ENCODE results near the gene ITCH. TPM values are rescaled to one million over a fixed set of nuclear protein-coding genes. Genes with fewer than 3 reads are reported as not detected.

Gene ITCH
- total RNA-seq, 2 experiments from 2014 or later, result 26.1 to 36.8 TPM

DNA sequence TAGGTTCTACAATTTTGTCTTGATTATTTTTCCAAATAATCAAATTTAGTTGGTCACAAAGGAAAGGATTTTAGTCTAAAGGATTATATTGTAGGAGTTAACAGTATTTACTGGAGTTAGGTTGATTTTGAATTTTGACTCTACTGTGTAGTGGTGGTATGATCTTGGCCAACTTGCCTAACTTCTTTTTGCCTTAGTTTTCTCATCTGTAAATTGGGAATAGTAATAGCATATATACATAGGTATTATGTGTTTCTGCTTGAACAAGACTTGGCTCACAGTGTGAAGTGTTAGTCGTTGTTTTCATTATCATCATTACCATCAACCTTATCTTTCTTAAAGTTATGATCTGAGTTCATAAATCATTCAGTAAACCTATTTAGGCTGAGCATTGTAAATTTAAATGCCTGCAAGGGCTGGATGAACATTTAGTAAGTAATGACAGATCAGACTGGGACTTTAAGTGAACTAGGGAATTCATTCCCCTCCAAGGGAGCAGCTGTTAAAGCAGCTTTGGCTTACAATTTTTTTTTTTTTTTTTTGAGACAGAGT lies 11.2 kb downstream of the ITCH start:
- no peak overlapping the region for H3K27ac ChIP-seq (ENCODE audit: low read depth, low read length, poor library complexity, severe bottlenecking)
- no TSS peak for BruUV-seq (replicated peaks)
- no peaks in the 10 kb centered on the region for H3K4me1 ChIP-seq (ENCODE audit: insufficient read depth, low read length, poor library complexity, severe bottlenecking)
- no peak for DNase-seq (ENCODE audit: low spot score)
- H3K79me2 ChIP-seq (ENCODE audit: insufficient read depth, low read depth, low read length), result peaks cover 15% of the 10 kb centered on the region
- no peaks in the 10 kb centered on the region for H3K9me2 ChIP-seq (ENCODE audit: insufficient read depth, low read length)
- CTCF ChIA-PET (ENCODE audit: unreplicated experiment), result no interaction called here
- H3K4me2 ChIP-seq (ENCODE audit: low read length), result no peak overlapping the region
- TF ChIP-seq EZH2phosphoT487 (IDR thresholded peaks at IDR 0.05; ENCODE audit: borderline replicate concordance, low read depth, low read length), result no peak
- TF ChIP-seq, protein P1, sequence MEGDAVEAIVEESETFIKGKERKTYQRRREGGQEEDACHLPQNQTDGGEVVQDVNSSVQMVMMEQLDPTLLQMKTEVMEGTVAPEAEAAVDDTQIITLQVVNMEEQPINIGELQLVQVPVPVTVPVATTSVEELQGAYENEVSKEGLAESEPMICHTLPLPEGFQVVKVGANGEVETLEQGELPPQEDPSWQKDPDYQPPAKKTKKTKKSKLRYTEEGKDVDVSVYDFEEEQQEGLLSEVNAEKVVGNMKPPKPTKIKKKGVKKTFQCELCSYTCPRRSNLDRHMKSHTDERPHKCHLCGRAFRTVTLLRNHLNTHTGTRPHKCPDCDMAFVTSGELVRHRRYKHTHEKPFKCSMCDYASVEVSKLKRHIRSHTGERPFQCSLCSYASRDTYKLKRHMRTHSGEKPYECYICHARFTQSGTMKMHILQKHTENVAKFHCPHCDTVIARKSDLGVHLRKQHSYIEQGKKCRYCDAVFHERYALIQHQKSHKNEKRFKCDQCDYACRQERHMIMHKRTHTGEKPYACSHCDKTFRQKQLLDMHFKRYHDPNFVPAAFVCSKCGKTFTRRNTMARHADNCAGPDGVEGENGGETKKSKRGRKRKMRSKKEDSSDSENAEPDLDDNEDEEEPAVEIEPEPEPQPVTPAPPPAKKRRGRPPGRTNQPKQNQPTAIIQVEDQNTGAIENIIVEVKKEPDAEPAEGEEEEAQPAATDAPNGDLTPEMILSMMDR (conservative IDR thresholded peaks at IDR 0.05; ENCODE audit: low read length), result no peak
- H3K4me3 ChIP-seq (ENCODE audit: low read depth, low read length, poor library complexity, severe bottlenecking), result no peak overlapping the region
- H3K9me3 ChIP-seq (ENCODE audit: low read length), result no peaks in the 10 kb centered on the region; the same call in 1 of the 2 replicates
- POLR2A ChIA-PET, result interaction anchor here (1.8 kb wide), 1 partner anchor 11 kb away, joined by 6 read pairs; the partner anchor contains the start of gene ITCH
- peaks cover 61% of the 10 kb centered on the region for H3K36me3 ChIP-seq (ENCODE audit: insufficient read depth, low read length)
- intact Hi-C loops (cut with micrococcal nuclease; ENCODE audit: unreplicated experiment), result no loop called here
- 0 out of 2 replicates have a peak, but pooled peaks cover 7% of the 10 kb centered on the region for H4K20me1 ChIP-seq (ENCODE audit: insufficient read depth, low read length)
- no peak overlapping the region for H2AFZ ChIP-seq (ENCODE audit: low read length)

DNA sequence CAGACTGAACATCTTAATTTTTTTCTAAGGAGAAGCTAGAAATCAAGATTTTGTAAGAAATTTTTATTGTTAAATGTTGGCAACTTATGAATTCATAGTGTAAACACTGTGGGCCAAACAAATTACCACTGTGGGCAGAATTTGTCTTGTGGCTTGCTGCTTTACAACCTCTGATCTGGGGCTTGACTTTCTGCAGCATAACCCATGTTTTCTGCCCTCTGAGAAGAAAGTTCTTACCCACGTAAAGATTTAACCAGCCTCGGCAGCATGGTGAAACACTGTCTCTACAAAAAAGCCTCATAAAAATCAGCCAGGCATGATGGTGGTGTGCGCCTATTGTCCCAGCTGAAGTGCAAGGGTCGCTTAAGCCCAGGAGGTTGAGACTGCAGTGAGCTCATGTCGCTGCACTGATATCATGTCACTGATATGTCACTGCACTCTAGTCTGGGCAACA lies 12.9 kb downstream of the ITCH start:
- no peak for TF ChIP-seq EZH2phosphoT487 (IDR thresholded peaks at IDR 0.05; ENCODE audit: borderline replicate concordance, low read depth, low read length)
- no peak overlapping the region for H3K4me2 ChIP-seq (ENCODE audit: low read length)
- no peak for DNase-seq (ENCODE audit: low spot score)
- no peaks in the 10 kb centered on the region; the same call in 1 of the 2 replicates for H3K9me3 ChIP-seq (ENCODE audit: low read length)
- no peak overlapping the region for H2AFZ ChIP-seq (ENCODE audit: low read length)
- peaks cover 56% of the 10 kb centered on the region for H3K36me3 ChIP-seq (ENCODE audit: insufficient read depth, low read length)
- no peak overlapping the region for H3K27ac ChIP-seq (ENCODE audit: low read depth, low read length, poor library complexity, severe bottlenecking)
- peaks cover 24% of the 10 kb centered on the region for H3K79me2 ChIP-seq (ENCODE audit: insufficient read depth, low read depth, low read length)
- 0 out of 2 replicates have a peak, but pooled peaks cover 7% of the 10 kb centered on the region for H4K20me1 ChIP-seq (ENCODE audit: insufficient read depth, low read length)
- no TSS peak for BruUV-seq (replicated peaks)
- H3K9me2 ChIP-seq (ENCODE audit: insufficient read depth, low read length), result no peaks in the 10 kb centered on the region
- intact Hi-C loops (cut with micrococcal nuclease; ENCODE audit: unreplicated experiment), result no loop called here
- no peaks in the 10 kb centered on the region for H3K4me1 ChIP-seq (ENCODE audit: insufficient read depth, low read length, poor library complexity, severe bottlenecking)
- CTCF ChIA-PET (ENCODE audit: unreplicated experiment), result no interaction called here
- H3K4me3 ChIP-seq (ENCODE audit: low read depth, low read length, poor library complexity, severe bottlenecking), result no peak overlapping the region
- POLR2A ChIA-PET, result interaction anchor here (1.7 kb wide), 1 partner anchor 13 kb away, joined by 12 read pairs; the partner anchor contains the start of gene ITCH

DNA sequence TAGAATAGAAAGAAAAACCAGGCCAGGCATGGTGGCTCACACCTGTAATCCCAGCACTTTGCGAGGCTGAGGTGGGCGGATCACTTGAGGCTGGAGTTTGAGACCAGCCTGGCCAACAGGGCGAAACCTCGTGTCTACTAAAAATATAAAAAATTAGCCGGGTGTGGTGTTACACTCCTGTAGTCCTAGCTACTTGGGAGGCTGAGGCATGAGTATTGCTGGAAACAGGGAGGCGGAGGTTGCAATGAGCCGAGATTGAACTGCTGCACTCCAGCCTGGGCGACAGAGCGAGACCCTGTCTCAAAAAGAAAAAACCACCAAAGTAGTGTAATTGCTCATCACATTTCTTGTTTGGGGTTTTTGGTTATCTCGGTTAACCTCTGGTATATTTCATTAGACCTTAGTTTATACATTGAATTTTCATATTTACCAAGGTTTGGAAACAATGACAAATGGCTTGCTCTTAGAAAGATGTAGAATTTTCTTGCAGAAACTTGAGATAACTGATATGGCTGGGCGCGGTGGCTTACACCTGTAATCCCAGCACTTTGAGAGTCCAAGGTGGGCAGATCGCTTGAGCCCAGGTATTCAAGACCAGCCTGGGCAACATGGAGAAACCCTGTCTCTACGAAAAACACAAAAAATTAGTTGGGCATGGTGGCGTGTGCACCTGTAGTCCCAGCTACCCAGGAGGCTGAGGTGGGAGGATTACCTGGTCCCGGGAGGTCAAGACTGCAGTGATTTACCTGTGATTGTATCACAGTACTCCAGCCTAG lies 14.2 kb downstream of the ITCH start:
- no peak overlapping the region for H2AFZ ChIP-seq (ENCODE audit: low read length)
- H4K20me1 ChIP-seq (ENCODE audit: insufficient read depth, low read length), result 0 out of 2 replicates have a peak, but pooled peaks cover 7% of the 10 kb centered on the region
- intact Hi-C loops (cut with micrococcal nuclease; ENCODE audit: unreplicated experiment), result no loop called here
- H3K4me3 ChIP-seq (ENCODE audit: low read depth, low read length, poor library complexity, severe bottlenecking), result no peak overlapping the region
- no TSS peak for BruUV-seq (replicated peaks)
- ChIA-PET CTCF (ENCODE audit: unreplicated experiment) (no interaction called here), POLR2A (interaction anchor here (0.6 to 1.7 kb wide), 2 partner anchors 14 to 38 kb away, joined by 6 to 12 read pairs; partner anchors contain the start of gene ITCH)
- H3K36me3 ChIP-seq (ENCODE audit: insufficient read depth, low read length), result peaks cover 52% of the 10 kb centered on the region
- no peaks in the 10 kb centered on the region for H3K9me2 ChIP-seq (ENCODE audit: insufficient read depth, low read length)
- TF ChIP-seq, protein P1 (conservative IDR thresholded peaks at IDR 0.05; ENCODE audit: low read length), result no peak
- no peak for TF ChIP-seq EZH2phosphoT487 (IDR thresholded peaks at IDR 0.05; ENCODE audit: borderline replicate concordance, low read depth, low read length)
- H3K79me2 ChIP-seq (ENCODE audit: insufficient read depth, low read depth, low read length), result peaks cover 24% of the 10 kb centered on the region
- H3K9me3 ChIP-seq (ENCODE audit: low read length), result no peaks in the 10 kb centered on the region; the same call in 1 of the 2 replicates
- no peak overlapping the region for H3K4me2 ChIP-seq (ENCODE audit: low read length)
- H3K27ac ChIP-seq (ENCODE audit: low read depth, low read length, poor library complexity, severe bottlenecking), result no peak overlapping the region
- H3K4me1 ChIP-seq (ENCODE audit: insufficient read depth, low read length, poor library complexity, severe bottlenecking), result no peaks in the 10 kb centered on the region
- DNase-seq (ENCODE audit: low spot score), result no peak
